ENCODE data around the gene LY6G6F.

GRCh38 chr6:31663126-31663960 is 43.3 kb upstream of the LY6G6F start:
- no peak for TF ChIP-seq CTCF (IDR thresholded peaks at IDR 0.05)
- no peak for TF ChIP-seq EP300 (IDR thresholded peaks at IDR 0.05)
- no peak for TF ChIP-seq POLR2A (IDR thresholded peaks at IDR 0.05)
